GM23248 (cell line): Measurements from ENCODE around the gene DENND10.

Experiments used
- EZH2 ChIP-seq: fragments of 200-600 bp; sonication (generic); IDR thresholded peaks from 2 replicates; pipeline ENCODE4 v1.6.1; 2018; ENCODE audit warnings: antibody characterized with exemption, mild to moderate bottlenecking; ENCODE audit not compliant: insufficient read depth, poor library complexity, severe bottlenecking
- EZH2phosphoT487 ChIP-seq: fragments of 200-600 bp; sonication (generic); IDR thresholded peaks from 2 replicates; pipeline ENCODE4 v1.6.1; 2018; ENCODE audit warnings: antibody characterized with exemption, moderate library complexity, mild to moderate bottlenecking, low read depth; ENCODE audit not compliant: insufficient read depth

GRCh38 chr10:119120413-119120867 is 16.5 kb downstream of the DENND10 start:
- TF ChIP-seq EZH2 (no peak), EZH2phosphoT487 (no peak)
